ENCODE measurements around the gene TIE1.

The TIE1 gene

DNA sequence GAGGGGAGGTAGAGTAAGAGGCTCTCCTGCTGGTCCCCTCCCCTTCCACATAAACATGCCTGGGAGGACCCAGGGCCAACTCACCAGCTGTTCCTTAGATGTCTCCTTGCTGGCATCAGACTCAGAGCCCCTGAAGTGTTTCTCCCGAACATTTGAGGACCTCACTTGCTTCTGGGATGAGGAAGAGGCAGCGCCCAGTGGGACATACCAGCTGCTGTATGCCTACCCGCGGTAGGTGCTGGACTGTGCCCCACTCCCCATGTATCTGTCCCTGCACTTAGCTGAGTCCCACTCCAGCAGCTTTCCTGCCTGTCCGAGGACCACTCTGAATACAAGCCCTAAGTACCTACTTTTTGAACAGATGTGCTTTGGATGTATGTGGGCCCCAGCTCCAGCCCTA, 37.2 kb downstream of the TIE1 start:
- no peak for DNase-seq (ENCODE audit: low read depth)

DNA sequence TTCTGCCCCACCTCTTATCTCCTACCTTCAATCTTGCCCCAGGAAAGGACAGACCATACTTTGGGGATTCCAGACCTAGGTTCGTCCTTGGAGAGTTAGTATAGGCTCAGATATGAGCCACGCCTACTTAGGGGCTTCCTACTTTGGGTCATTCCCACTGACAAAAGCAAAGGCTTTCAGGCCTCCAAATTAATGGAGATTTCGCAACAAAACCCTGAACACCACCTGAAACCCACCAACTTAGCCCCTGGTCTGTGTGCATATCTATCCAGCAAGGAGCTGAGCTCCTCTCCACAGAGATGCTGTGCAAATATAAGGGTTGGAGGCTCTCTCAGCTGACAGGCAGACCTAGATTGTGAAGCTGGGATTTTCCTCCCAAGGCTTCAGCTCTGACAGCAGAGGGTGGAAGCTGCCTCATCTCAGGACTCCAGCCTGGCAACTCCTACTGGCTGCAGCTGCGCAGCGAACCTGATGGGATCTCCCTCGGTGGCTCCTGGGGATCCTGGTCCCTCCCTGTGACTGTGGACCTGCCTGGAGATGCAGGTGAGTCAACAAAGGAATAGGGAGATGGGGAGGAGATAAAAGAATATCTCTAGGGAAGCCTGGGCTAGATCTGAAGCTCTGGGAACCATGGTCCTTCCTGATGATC, 38.9 kb downstream of the TIE1 start:
- DNase-seq (ENCODE audit: low read depth), result no peak

DNA sequence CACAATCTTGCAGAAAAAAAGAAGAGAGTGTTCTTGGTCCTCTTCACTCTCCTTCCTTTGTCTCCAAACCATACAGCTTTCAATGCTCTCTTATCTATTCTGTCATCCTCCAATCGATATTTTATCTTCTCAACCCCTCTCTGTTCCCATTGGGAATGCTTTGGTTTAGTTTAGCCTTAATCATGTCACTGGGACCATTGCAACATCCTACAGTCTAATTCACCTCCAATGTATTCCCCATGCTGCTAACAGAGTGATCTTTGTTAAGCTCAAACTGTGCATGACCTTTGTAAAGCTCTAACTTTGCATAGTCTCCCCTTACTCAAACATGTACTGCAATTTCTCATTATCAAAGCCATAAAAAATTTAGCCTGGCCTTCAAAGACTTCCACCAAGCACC, 39.8 kb downstream of the TIE1 start:
- no peak for DNase-seq (ENCODE audit: low read depth)

DNA sequence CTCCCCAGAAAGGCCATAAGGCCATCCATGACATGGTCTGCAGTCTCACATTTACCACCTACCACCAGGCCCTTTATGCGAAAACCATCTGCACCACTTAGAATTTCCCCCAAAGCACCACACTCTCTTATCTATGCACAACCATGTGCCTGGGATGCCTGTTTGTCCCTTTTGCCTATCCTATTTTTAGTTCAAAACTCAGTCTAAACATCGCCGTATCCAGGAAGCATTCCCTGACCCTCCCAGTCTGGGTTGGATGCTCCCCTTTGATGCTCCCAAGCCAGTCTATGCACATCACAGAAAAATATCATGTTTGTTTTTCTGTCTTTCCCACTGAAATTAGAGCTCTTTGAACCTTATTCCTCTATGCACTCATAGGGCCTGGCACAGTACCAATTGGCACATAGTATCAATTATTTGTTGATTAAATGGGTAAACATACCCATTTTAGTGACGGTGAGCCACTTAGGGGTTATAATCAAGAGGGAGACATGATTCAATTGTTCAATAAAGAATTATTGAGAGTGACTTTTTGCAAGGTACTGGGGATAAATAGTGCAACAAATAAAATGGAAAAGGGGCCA, 43.6 kb downstream of the TIE1 start:
- DNase-seq (ENCODE audit: low read depth), result no peak

DNA sequence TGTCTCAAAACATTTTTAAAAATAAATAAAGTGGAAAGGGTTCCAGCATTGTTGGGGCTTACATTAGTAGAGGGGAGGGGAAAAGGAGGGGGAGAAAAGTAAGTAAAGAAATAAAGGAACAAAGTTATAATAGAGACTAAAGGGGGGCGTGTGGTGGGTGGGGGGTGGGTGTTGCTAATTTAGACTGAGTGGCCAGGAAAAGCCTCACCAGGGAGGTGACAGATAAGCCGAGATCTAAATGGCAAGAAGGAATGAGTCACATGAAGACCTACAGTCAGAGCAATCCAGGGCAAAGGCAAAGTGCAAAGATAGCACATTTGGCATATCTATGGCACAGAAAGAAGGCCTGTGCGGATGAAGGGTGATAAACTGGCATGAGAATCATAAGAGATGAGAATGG, 44.3 kb downstream of the TIE1 start:
- DNase-seq (ENCODE audit: low read depth), result no peak

DNA sequence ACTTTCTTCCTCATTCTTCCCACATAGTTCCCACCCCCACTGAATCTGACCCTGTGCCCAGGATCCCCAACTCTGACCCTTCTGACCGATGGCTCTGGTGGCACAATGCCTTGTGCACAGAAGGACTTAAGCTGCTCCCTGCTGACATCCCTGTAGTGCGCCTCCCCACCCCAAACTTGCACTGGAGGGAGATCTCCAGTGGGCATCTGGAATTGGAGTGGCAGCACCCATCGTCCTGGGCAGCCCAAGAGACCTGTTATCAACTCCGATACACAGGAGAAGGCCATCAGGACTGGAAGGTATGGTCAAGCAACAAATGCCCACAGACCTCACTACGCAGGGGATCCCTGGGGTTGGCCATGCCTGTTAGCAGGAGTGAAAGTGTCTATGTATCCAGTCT, 45.9 kb downstream of the TIE1 start:
- DNase-seq (ENCODE audit: low read depth), result no peak

DNA sequence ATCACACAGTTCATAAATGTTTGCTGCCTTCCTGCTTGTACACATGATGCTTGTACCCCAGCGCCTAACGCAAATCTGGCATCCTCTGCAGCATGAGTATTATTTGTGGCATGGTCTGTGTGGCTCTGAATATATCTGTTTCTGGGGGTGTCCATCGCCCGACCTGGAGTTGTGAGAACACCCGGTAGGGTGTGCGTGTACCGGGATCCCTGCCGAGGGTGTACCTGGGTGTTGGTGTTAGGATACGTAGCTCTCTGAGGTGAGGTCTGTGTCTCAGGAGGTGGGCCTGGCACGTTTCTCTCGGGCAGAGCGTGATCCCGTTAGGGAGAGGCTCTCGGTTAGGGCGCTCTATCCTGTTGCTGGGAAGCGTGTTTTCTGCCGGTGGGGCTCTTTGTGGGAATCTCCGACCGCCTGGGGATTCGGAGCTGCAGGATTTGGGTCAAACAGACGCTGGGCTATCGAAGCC, 47.6 kb downstream of the TIE1 start:
- no peak for DNase-seq (ENCODE audit: low read depth)

DNA sequence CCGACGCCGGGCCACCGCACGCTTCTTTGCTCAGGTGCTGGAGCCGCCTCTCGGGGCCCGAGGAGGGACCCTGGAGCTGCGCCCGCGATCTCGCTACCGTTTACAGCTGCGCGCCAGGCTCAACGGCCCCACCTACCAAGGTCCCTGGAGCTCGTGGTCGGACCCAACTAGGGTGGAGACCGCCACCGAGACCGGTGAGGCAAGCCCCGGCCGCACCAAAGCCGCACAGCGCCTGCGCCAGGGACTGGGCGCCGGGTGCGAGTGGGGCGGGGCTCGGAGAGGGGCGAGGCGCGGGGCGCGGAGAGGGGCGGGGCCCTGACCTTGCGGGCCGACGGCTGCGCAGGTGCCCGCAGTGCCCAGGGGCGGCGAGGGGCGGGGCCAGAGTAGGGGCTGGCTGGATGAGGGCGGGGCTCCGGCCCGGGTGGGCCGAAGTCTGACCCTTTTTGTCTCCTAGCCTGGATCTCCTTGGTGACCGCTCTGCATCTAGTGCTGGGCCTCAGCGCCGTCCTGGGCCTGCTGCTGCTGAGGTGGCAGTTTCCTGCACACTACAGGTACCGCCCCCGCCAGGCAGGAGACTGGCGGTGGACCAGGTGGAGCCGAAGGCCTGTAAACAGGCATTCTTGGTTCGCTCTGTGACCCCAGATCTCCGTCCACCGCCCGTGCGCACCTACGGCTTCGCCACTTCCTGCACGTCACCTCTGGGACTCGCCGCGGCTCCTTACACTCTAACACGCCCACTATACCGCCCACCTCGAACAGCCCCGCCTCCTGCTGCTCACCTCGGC, 48.2 kb downstream of the TIE1 start:
- no peak for DNase-seq (ENCODE audit: low read depth)

DNA sequence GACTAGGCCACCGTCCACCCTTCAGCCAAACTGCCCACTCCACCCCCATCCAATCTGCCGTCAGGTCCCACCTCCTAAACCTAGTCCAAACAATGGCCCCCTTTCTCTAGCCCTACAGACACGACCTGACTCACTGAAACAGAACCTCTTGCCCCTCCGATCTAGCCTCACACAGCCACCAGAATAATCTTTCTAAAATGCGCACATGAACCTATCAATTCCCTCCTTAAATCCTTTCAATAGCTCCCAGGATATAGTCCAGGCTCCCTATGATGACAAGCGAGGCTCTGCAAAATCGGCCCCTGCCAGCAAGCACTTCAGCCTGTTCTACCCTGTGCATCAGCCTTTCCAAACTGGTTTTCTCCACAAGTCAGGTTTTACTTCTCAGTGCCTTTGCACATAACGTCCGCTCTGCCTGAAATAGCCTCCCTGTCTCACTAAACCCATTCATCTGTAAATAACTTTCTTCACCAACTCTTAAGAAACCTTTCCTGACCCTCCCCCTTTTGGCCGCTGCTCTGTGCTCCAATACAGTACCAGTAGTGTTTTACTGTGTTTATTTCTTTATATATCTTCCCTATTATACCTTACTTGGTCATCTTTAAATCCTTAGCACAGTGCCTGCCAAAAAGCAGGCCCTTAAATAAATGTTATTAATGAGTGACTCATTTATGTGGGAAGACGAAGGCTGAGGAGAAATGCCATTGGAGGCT, 49.0 kb downstream of the TIE1 start:
- no peak for DNase-seq (ENCODE audit: low read depth)

DNA sequence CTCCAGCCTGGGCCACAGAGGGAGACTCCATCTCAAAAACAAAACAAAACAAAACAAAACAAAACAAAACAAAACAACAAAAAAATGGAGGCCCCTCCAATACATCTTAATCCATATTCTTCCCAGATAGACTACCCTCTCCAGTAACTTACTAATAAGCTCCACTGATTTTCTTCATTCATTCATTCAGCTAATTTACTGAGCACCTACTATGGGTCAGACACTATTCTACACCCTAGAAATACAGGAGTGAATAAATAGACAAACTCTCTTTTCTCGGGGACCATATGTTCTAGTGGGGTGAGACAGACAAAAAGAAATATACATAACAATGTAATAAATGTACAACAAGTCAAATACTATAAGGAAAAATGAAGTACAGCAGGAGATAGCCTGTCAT, 50.2 kb downstream of the TIE1 start:
- no peak for DNase-seq (ENCODE audit: low read depth)

DNA sequence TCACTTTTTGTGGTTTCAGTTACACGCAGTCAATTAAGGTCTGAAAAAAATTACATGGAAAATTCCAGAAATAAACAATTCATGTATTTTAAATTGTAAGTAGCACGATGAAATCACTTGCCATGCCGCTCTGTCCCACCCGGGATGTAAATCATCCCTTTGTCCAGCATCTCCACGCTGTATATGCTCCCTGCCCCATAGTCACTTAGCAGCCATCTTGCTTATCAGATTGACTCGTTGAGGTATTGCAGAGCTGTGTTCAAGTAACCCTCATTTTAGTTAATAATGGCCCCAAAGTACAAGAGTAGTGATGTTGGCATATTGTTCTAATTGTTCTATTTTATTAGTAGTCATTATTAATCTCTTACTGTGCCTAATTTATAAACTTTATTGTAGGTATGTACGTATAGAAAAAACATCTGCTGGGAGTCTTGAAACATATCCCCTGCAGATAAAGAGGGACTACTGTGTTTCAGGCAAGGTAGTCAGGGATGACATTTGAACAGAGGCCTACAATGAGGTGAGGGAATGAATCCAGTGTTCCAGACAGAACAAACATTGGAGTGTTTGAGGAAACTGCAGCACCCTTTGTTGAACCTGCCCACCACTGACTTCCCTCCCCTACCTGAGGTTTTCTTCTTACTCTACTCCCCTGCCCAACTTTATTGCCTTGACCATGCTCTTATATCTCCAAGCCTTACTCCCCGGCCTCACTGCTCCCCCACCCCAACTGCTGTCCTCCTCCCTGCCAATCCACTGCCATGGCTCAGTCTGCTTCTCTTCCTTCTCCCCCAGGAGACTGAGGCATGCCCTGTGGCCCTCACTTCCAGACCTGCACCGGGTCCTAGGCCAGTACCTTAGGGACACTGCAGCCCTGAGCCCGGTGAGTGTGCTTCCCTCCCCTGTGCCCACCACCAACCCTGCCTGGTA, 50.9 kb downstream of the TIE1 start:
- DNase-seq (ENCODE audit: low read depth), result no peak

DNA sequence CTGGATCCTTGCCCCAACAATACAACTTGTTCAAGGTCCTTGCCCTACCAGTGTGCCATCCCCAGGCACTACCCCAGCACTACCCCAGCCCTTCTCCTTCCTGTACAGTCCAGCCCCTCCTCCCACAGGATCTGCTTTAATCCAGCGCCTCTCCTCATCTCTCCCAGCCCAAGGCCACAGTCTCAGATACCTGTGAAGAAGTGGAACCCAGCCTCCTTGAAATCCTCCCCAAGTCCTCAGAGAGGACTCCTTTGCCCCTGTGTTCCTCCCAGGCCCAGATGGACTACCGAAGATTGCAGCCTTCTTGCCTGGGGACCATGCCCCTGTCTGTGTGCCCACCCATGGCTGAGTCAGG, 51.5 kb downstream of the TIE1 start:
- DNase-seq (ENCODE audit: low read depth), result no peak

DNA sequence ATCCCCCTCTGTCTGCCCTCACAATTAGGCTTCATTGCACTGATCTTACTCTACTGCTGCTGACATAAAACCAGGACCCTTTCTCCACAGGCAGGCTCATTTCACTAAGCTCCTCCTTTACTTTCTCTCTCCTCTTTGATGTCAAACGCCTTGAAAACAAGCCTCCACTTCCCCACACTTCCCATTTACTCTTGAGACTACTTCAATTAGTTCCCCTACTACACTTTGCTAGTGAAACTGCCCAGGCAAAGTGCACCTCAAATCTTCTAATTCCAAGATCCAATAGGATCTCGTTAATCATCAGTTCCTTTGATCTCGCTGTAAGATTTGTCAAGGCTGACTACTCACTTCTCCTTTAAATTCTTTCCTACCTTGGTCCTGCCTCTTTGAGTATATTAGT, 52.1 kb downstream of the TIE1 start:
- DNase-seq (ENCODE audit: low read depth), result no peak

DNA sequence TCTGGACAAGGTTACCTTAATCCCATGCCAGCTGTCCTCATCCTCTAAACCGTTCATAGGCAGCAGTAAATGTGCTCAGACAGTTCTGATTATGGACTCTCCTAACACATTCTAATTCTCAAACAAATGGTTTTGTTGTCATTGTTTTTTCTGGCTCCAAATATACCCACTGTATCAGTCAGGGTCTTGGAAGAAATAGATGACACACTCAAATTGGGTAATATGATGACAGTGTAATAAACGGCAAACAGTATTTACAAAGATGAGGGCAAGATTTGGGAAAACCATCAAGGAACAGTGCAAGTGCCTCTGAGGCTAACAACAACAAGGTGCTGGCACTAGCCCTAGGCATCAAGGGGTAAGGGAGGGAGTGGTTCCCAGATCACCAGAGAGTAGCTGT, 53.7 kb downstream of the TIE1 start:
- no peak for DNase-seq (ENCODE audit: low read depth)

DNA sequence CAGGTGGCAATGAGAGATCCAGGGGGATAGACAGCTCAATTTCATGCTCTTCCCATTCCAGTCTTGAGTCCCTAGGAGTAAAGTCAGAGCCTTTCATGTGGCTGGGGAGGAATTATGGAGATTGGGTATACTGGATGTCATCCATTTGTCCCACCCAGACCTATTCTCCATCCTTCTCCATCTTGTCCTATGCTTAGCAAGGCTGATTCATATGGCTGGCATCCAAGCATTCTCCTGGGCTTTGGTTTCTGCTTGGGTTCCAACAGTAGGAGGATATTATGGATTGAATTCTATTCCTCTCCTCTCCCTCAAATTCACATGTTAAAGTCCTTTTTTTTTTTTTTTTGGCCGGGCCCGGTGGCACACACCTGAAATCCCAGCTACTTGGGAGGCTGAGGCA, 54.2 kb downstream of the TIE1 start:
- no peak for DNase-seq (ENCODE audit: low read depth)

DNA sequence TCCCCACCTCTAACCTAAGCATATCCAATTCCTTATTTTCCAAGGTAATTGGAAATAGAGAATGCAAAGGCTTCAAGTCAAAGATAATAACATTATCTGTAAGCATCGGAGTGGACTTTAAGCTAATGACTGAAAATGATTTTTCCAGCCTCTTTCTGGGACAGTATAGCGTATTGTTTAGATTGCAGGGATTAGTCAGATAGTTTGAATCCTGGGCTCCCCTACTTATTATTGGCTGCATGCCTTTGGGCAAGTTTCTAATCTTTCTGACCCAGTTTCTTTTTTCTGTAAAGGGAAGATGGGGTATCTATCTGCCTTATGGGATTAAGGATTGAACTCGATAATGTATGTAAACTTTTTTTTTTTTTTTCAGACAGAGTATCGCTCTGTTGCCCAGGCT, 56.5 kb downstream of the TIE1 start:
- no peak for DNase-seq (ENCODE audit: low read depth)

DNA sequence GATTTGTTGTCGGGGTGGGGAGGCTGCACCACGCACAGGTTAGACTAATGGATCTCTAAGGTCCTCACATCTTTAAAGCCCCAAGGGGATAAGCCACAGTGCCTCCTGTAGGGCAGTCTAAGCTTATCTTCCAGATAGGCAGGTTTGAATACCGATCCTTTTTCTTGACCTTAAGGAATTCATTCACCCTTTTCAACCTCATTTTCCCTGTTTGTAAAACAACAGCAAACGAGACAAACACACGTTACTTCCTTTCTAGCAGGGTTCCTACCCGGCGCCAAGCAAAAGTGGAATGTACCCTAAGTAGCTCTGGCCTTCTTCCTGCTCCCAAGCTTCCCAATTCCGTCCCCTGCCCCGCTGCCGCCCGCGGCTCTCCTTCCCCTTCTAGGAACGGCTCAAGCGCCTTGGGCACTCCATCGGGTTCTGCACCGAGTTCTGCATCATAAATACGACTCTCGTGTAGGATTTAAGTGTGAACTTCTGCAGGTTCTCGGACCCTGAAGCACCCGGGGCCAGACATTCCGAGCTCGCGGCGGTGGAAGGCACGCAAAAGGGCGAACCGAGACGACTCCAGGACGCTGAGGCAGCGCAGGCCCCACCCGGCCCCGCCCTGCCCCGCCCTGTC, 57.5 kb downstream of the TIE1 start:
- no peak for DNase-seq (ENCODE audit: low read depth)

DNA sequence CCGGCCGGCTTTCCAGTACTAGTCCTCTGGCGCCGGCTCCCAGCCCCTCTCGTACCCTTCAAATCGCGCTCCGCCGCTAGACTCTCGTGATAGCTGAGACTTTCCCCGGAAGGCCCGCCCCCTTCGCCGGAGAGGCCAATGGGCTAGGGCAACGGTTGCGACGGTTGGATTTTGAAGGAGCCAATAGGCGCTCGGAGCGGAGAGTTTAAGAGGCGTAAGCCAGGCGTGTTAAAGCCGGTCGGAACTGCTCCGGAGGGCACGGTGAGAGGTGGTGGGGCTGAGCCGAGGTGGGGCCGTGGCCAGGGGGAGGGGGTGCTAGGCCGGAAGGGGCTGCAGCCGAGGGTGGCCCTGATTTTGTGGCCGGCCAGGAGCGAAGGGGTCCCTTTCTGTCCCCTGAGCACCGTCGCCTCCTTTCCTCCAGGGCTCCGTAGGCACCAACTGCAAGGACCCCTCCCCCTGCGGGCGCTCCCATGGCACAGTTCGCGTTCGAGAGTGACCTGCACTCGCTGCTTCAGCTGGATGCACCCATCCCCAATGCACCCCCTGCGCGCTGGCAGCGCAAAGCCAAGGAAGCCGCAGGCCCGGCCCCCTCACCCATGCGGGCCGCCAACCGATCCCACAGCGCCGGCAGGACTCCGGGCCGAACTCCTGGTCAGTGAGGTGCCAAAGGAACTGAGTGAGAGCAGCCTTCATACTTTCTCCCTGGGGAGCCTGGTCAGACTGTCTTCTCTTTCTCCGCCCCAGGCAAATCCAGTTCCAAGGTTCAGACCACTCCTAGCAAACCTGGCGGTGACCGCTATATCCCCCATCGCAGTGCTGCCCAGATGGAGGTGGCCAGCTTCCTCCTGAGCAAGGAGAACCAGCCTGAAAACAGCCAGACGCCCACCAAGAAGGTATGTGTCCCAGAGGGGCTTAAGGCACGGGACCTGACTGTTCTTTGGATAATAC, 58.2 kb downstream of the TIE1 start, which contains the start of gene CDC20:
CDC20 (plus strand) TSS at position 236 of the 948 bp plus-strand sequence; CDS start at position 471, 235 bp downstream.
- DNase-seq (ENCODE audit: low read depth), result peak; percentile 99

DNA sequence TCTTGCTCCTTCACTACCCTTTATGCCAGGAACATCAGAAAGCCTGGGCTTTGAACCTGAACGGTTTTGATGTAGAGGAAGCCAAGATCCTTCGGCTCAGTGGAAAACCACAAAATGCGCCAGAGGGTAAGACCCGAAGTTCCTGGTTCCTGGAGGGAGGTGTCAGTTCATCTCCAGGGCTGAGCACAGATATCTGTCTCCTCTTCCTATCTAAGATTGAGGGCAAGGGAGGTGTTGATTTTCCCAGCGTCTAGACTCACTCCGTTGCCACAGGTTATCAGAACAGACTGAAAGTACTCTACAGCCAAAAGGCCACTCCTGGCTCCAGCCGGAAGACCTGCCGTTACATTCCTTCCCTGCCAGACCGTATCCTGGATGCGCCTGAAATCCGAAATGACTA, 58.9 kb downstream of the TIE1 start:
- no peak for DNase-seq (ENCODE audit: low read depth)

DNA sequence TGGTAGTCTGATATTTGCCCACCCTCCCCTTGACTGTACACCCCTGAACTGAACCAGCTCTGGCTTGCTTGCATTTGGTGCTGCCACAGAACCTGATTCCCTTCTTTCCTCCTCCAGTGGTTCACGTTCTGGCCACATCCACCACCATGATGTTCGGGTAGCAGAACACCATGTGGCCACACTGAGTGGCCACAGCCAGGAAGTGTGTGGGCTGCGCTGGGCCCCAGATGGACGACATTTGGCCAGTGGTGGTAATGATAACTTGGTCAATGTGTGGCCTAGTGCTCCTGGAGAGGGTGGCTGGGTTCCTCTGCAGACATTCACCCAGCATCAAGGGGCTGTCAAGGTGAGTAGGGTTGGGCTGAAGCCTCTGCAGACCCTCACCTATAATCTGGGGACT, 59.8 kb downstream of the TIE1 start:
- DNase-seq (ENCODE audit: low read depth), result no peak

All from activated T-cell treated with anti-CD3 and anti-CD28 coated beads for 24 hours (primary cell).